Measurements from ENCODE around the gene CEP19.
A peak's percentile ranks its signal among the peaks of the same experiment; 100 is the strongest.

The CEP19 gene

GRCh38 chr3:196739671-196740480 lies 27.8 kb upstream of the CEP19 start, which contains the start of gene PAK2:
TSS of gene PAK2 (plus strand) at chr3:196739857. CDS start at chr3:196782647, 42,790 bp downstream.
- Histone ChIP-seq H3K4me1 (ENCODE audit: insufficient read depth, poor library complexity, severe bottlenecking) (peaks cover 7% of the 10 kb centered on the region), H3K36me3 (ENCODE audit: low read depth) (peaks cover 5% of the 10 kb centered on the region; the same call in 1 of the 2 replicates), H3K27me3 (ENCODE audit: insufficient read depth, poor library complexity, severe bottlenecking) (no peaks in the 10 kb centered on the region), H3K9me3 (ENCODE audit: severe bottlenecking) (no peaks in the 10 kb centered on the region), H3K27ac (ENCODE audit: poor library complexity, severe bottlenecking) (peak within 1 kb of the TSS; percentile 85), H3K4me3 (ENCODE audit: severe bottlenecking) (peak within 1 kb of the TSS; percentile 91)
- DNase-seq (ENCODE audit: low spot score) (peak; percentile 90), ATAC-seq (ENCODE audit: low read depth) (peak; percentile 90)
- no peak for TF ChIP-seq CTCF (IDR thresholded peaks at IDR 0.05; ENCODE audit: poor library complexity, severe bottlenecking)

DNA sequence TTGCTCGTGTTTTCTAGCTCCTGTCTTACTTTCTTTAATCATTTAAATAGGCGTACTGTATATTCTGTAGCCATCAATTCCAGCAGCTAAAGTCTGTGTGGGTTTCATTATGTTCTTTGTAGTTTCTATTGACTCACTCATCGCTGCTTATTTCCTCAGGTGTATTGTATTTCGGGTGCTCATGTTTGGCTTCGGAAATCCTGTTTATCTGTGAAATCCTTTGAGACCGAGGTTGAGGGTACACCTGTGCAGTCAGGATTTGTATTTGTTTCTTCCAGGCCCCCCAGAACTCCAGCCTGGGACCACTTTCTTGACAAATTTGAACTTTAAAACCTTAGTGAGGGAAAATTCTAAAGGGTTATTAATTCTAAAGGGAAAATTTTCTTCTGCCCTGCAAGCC lies 25.6 kb upstream of the CEP19 start:
- H3K4me1 ChIP-seq (ENCODE audit: insufficient read depth, poor library complexity, severe bottlenecking) = no peaks in the 10 kb centered on the region
- no peak overlapping the region for H3K4me3 ChIP-seq (ENCODE audit: severe bottlenecking)
- DNase-seq (ENCODE audit: low spot score) = no peak
- H3K36me3 ChIP-seq (ENCODE audit: low read depth) = peaks cover 18% of the 10 kb centered on the region
- TF ChIP-seq CTCF (IDR thresholded peaks at IDR 0.05; ENCODE audit: poor library complexity, severe bottlenecking) = no peak
- H3K9me3 ChIP-seq (ENCODE audit: severe bottlenecking) = no peaks in the 10 kb centered on the region
- no peak for ATAC-seq (ENCODE audit: low read depth)
- no peak overlapping the region for H3K27ac ChIP-seq (ENCODE audit: poor library complexity, severe bottlenecking)
- H3K27me3 ChIP-seq (ENCODE audit: insufficient read depth, poor library complexity, severe bottlenecking) = no peaks in the 10 kb centered on the region

GRCh38 chr3:196736670-196737374 lies 24.8 kb upstream of the CEP19 start:
- ATAC-seq (ENCODE audit: low read depth) (no peak), DNase-seq (ENCODE audit: low spot score) (no peak)
- Histone ChIP-seq H3K9me3 (ENCODE audit: severe bottlenecking) (no peaks in the 10 kb centered on the region), H3K4me1 (ENCODE audit: insufficient read depth, poor library complexity, severe bottlenecking) (no peaks in the 10 kb centered on the region), H3K27me3 (ENCODE audit: insufficient read depth, poor library complexity, severe bottlenecking) (no peaks in the 10 kb centered on the region), H3K27ac (ENCODE audit: poor library complexity, severe bottlenecking) (no peak overlapping the region), H3K36me3 (ENCODE audit: low read depth) (peaks cover 22% of the 10 kb centered on the region), H3K4me3 (ENCODE audit: severe bottlenecking) (no peak overlapping the region)
- TF ChIP-seq CTCF (IDR thresholded peaks at IDR 0.05; ENCODE audit: poor library complexity, severe bottlenecking) = no peak

DNA sequence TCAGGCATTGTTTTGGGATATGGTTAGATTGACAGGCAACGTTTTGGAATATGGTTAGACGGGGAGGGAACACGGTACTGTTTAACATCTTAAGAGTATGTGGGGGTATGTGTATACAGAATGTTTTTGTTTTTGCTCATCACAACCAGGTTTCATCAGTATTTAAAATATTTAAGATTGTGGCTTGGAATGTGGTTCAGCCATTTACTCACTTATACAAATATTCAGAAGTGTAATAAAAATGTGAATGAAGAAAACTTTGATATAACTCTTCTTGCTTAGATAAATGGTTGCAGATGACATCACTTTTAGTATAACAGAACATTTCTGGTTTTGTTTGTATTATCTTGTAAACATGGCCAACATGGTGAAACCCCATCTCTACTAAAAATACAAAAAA lies 23.7 kb upstream of the CEP19 start:
- no peak overlapping the region for H3K27ac ChIP-seq (ENCODE audit: poor library complexity, severe bottlenecking)
- no peaks in the 10 kb centered on the region for H3K4me1 ChIP-seq (ENCODE audit: insufficient read depth, poor library complexity, severe bottlenecking)
- H3K9me3 ChIP-seq (ENCODE audit: severe bottlenecking) = no peaks in the 10 kb centered on the region
- TF ChIP-seq CTCF (IDR thresholded peaks at IDR 0.05; ENCODE audit: poor library complexity, severe bottlenecking) = no peak
- no peak overlapping the region for H3K4me3 ChIP-seq (ENCODE audit: severe bottlenecking)
- no peak for ATAC-seq (ENCODE audit: low read depth)
- no peaks in the 10 kb centered on the region for H3K27me3 ChIP-seq (ENCODE audit: insufficient read depth, poor library complexity, severe bottlenecking)
- H3K36me3 ChIP-seq (ENCODE audit: low read depth) = peaks cover 22% of the 10 kb centered on the region
- no peak for DNase-seq (ENCODE audit: low spot score)
